WTC11 (cell line): ENCODE data around the gene KRTAP5-3. TPM values are rescaled to one million over a fixed set of nuclear protein-coding genes. Genes with fewer than 3 reads are reported as not detected.

Source experiments
- ELF4 ChIP-seq: sonication (generic); formaldehyde crosslinking; IDR thresholded peaks from 2 replicates; pipeline ENCODE4 v1.8.1; 2022; ENCODE audit warnings: low read depth, mild to moderate bottlenecking, moderate library complexity, missing genetic modification reagents
- EMX1 ChIP-seq: fragments of 250-450 bp; sonication (Bioruptor Pico); IDR thresholded peaks from 2 replicates; pipeline ENCODE4 v1.8.0; 2021; ENCODE audit warnings: mild to moderate bottlenecking
- ESRRA ChIP-seq: sonication (generic); formaldehyde crosslinking; IDR thresholded peaks from 2 replicates; pipeline ENCODE4 v1.8.1; 2022; ENCODE audit warnings: mild to moderate bottlenecking, missing genetic modification reagents, borderline replicate concordance
- FOXP1 ChIP-seq: sonication (generic); formaldehyde crosslinking; IDR thresholded peaks from 2 replicates; pipeline ENCODE4 v1.8.0; 2022; ENCODE audit warnings: missing genetic modification reagents, mild to moderate bottlenecking, moderate library complexity, borderline replicate concordance
- GRHL2 ChIP-seq: fragments of 250-450 bp; sonication (Bioruptor Pico); IDR thresholded peaks from 2 replicates; pipeline ENCODE4 v1.8.0; 2022; ENCODE audit warnings: mild to moderate bottlenecking, moderate library complexity; ENCODE audit not compliant: insufficient replicate concordance, severe bottlenecking
- GTF2I ChIP-seq: fragments of 250-450 bp; sonication (Bioruptor Pico); conservative IDR thresholded peaks from 2 replicates; pipeline ENCODE4 v1.4.0; 2021; ENCODE audit warnings: mild to moderate bottlenecking
- IRF2 ChIP-seq: sonication (generic); formaldehyde crosslinking; IDR thresholded peaks from 2 replicates; pipeline ENCODE4 v1.8.0; 2022; ENCODE audit warnings: low read depth, missing genetic modification reagents, borderline replicate concordance
- SMAD4 ChIP-seq: sonication (generic); formaldehyde crosslinking; IDR thresholded peaks from 2 replicates; pipeline ENCODE4 v1.8.0; 2022; ENCODE audit warnings: mild to moderate bottlenecking, missing genetic modification reagents
- SP1 ChIP-seq: sonication (generic); formaldehyde crosslinking; conservative IDR thresholded peaks from 2 replicates; pipeline ENCODE4 v1.8.1; 2022; ENCODE audit warnings: missing genetic modification reagents
- TCF7 ChIP-seq: sonication (generic); formaldehyde crosslinking; IDR thresholded peaks from 2 replicates; pipeline ENCODE4 v1.8.0; 2022; ENCODE audit warnings: mild to moderate bottlenecking, low read depth, missing genetic modification reagents, moderate library complexity
- total RNA-seq: library from RNA; stranded (reverse); gene quantifications from 3 replicates; pipeline ENCODE4 v1.2.3, GENCODE V29; 2021
- TF ChIP-seq, protein P1 (sequence below): fragments of 200-600 bp; IDR thresholded peaks from 2 replicates; pipeline ENCODE4 v1.8.0; 2022; ENCODE audit warnings: antibody characterized with exemption
- TF ChIP-seq, protein P2 (sequence below): sonication (generic); formaldehyde crosslinking; IDR thresholded peaks from 2 replicates; pipeline ENCODE4 v1.8.1; 2023; ENCODE audit warnings: mild to moderate bottlenecking, moderate library complexity, missing genetic modification reagents
- TF ChIP-seq, protein P3 (sequence below): sonication (generic); formaldehyde crosslinking; IDR thresholded peaks from 2 replicates; pipeline ENCODE4 v1.8.1; 2023; ENCODE audit warnings: mild to moderate bottlenecking, missing genetic modification reagents, moderate library complexity
- TF ChIP-seq, protein P4 (sequence below): sonication (generic); formaldehyde crosslinking; IDR thresholded peaks from 2 replicates; pipeline ENCODE4 v1.8.1; 2023; ENCODE audit warnings: mild to moderate bottlenecking, missing genetic modification reagents, moderate library complexity
- TF ChIP-seq, protein P5 (sequence below): sonication (generic); formaldehyde crosslinking; IDR thresholded peaks from 2 replicates; pipeline ENCODE4 v1.8.0; 2023; ENCODE audit warnings: missing genetic modification reagents, mild to moderate bottlenecking, borderline replicate concordance
- TF ChIP-seq, protein P6 (sequence below): sonication (generic); formaldehyde crosslinking; IDR thresholded peaks from 2 replicates; pipeline ENCODE4 v1.8.0; 2022; ENCODE audit warnings: mild to moderate bottlenecking, missing genetic modification reagents
- TF ChIP-seq, protein P7 (sequence below): sonication (generic); formaldehyde crosslinking; conservative IDR thresholded peaks from 2 replicates; pipeline ENCODE4 v1.8.1; 2023; ENCODE audit warnings: mild to moderate bottlenecking, low read depth, missing genetic modification reagents, moderate library complexity
- TF ChIP-seq, protein P8 (sequence below): sonication (generic); formaldehyde crosslinking; IDR thresholded peaks from 2 replicates; pipeline ENCODE4 v1.8.0; 2022; ENCODE audit warnings: missing genetic modification reagents

The KRTAP5-3 gene
- total RNA-seq, 1 experiment from 2014 or later = not detected

DNA sequence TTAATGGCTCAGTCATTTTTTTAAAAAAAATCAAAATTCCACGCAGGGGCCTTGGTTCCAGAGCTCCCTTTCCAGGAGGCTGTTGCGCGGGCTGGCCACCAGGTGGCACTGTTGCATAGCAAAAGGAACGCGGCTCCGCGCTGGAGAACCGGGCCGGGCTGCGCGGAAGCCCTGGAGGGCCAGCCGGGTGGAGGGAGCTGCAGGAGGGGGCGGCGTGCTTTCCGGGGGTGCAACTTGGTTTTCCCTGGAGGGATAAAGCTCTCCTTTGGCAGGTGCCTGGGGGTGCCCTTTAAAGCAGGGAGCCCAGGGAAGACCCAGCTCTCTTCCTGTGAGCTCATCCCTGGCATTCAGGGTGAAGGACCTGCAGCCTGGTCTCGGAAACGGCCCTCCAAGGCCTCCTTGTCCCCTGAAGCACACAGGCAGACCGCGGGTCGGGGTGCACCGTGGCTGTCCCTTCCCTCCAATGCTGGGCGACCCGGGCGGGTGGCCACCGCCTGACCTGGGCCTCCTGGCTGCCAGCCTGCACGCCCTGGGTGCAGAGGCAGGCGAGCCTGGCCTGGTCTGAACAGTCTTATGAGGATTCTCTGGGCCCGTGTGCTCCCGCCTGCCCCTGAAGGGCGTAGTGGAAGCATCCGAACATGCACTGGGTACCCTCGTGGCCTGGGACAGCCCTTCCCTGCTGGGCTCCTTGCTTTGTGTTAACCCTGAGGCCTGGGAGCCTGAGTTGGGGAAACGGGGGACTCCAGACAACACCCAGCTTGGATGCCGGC, 44.7 kb upstream of the KRTAP5-3 start (continued):
- TF ChIP-seq, protein P1, sequence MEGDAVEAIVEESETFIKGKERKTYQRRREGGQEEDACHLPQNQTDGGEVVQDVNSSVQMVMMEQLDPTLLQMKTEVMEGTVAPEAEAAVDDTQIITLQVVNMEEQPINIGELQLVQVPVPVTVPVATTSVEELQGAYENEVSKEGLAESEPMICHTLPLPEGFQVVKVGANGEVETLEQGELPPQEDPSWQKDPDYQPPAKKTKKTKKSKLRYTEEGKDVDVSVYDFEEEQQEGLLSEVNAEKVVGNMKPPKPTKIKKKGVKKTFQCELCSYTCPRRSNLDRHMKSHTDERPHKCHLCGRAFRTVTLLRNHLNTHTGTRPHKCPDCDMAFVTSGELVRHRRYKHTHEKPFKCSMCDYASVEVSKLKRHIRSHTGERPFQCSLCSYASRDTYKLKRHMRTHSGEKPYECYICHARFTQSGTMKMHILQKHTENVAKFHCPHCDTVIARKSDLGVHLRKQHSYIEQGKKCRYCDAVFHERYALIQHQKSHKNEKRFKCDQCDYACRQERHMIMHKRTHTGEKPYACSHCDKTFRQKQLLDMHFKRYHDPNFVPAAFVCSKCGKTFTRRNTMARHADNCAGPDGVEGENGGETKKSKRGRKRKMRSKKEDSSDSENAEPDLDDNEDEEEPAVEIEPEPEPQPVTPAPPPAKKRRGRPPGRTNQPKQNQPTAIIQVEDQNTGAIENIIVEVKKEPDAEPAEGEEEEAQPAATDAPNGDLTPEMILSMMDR = peak; percentile 99
- TF ChIP-seq, protein P2, sequence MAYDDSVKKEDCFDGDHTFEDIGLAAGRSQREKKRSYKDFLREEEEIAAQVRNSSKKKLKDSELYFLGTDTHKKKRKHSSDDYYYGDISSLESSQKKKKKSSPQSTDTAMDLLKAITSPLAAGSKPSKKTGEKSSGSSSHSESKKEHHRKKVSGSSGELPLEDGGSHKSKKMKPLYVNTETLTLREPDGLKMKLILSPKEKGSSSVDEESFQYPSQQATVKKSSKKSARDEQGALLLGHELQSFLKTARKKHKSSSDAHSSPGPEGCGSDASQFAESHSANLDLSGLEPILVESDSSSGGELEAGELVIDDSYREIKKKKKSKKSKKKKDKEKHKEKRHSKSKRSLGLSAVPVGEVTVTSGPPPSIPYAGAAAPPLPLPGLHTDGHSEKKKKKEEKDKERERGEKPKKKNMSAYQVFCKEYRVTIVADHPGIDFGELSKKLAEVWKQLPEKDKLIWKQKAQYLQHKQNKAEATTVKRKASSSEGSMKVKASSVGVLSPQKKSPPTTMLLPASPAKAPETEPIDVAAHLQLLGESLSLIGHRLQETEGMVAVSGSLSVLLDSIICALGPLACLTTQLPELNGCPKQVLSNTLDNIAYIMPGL (CRISPR knock-in tag) = peak; percentile 45; the same call in 1 of the 2 replicates
- TF ChIP-seq, protein P3, sequence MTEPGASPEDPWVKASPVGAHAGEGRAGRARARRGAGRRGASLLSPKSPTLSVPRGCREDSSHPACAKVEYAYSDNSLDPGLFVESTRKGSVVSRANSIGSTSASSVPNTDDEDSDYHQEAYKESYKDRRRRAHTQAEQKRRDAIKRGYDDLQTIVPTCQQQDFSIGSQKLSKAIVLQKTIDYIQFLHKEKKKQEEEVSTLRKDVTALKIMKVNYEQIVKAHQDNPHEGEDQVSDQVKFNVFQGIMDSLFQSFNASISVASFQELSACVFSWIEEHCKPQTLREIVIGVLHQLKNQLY (CRISPR knock-in tag) = no peak
- TF ChIP-seq, protein P4, sequence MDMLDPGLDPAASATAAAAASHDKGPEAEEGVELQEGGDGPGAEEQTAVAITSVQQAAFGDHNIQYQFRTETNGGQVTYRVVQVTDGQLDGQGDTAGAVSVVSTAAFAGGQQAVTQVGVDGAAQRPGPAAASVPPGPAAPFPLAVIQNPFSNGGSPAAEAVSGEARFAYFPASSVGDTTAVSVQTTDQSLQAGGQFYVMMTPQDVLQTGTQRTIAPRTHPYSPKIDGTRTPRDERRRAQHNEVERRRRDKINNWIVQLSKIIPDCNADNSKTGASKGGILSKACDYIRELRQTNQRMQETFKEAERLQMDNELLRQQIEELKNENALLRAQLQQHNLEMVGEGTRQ = no peak
- TF ChIP-seq, protein P5, sequence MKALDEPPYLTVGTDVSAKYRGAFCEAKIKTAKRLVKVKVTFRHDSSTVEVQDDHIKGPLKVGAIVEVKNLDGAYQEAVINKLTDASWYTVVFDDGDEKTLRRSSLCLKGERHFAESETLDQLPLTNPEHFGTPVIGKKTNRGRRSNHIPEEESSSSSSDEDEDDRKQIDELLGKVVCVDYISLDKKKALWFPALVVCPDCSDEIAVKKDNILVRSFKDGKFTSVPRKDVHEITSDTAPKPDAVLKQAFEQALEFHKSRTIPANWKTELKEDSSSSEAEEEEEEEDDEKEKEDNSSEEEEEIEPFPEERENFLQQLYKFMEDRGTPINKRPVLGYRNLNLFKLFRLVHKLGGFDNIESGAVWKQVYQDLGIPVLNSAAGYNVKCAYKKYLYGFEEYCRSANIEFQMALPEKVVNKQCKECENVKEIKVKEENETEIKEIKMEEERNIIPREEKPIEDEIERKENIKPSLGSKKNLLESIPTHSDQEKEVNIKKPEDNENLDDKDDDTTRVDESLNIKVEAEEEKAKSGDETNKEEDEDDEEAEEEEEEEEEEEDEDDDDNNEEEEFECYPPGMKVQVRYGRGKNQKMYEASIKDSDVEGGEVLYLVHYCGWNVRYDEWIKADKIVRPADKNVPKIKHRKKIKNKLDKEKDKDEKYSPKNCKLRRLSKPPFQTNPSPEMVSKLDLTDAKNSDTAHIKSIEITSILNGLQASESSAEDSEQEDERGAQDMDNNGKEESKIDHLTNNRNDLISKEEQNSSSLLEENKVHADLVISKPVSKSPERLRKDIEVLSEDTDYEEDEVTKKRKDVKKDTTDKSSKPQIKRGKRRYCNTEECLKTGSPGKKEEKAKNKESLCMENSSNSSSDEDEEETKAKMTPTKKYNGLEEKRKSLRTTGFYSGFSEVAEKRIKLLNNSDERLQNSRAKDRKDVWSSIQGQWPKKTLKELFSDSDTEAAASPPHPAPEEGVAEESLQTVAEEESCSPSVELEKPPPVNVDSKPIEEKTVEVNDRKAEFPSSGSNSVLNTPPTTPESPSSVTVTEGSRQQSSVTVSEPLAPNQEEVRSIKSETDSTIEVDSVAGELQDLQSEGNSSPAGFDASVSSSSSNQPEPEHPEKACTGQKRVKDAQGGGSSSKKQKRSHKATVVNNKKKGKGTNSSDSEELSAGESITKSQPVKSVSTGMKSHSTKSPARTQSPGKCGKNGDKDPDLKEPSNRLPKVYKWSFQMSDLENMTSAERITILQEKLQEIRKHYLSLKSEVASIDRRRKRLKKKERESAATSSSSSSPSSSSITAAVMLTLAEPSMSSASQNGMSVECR = no peak
- TF ChIP-seq EMX1 (CRISPR knock-in tag) = no peak
- no peak for TF ChIP-seq TCF7
- TF ChIP-seq SMAD4 (CRISPR knock-in tag) = no peak
- no peak for TF ChIP-seq ELF4
- TF ChIP-seq, protein P6, sequence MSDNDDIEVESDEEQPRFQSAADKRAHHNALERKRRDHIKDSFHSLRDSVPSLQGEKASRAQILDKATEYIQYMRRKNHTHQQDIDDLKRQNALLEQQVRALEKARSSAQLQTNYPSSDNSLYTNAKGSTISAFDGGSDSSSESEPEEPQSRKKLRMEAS (CRISPR knock-in tag) = peak; percentile 52; the same call in 1 of the 2 replicates
- no peak for TF ChIP-seq IRF2
- TF ChIP-seq GRHL2 (CRISPR knock-in tag) = no peak
- TF ChIP-seq ESRRA = no peak
- TF ChIP-seq FOXP1 = no peak
- TF ChIP-seq, protein P7, sequence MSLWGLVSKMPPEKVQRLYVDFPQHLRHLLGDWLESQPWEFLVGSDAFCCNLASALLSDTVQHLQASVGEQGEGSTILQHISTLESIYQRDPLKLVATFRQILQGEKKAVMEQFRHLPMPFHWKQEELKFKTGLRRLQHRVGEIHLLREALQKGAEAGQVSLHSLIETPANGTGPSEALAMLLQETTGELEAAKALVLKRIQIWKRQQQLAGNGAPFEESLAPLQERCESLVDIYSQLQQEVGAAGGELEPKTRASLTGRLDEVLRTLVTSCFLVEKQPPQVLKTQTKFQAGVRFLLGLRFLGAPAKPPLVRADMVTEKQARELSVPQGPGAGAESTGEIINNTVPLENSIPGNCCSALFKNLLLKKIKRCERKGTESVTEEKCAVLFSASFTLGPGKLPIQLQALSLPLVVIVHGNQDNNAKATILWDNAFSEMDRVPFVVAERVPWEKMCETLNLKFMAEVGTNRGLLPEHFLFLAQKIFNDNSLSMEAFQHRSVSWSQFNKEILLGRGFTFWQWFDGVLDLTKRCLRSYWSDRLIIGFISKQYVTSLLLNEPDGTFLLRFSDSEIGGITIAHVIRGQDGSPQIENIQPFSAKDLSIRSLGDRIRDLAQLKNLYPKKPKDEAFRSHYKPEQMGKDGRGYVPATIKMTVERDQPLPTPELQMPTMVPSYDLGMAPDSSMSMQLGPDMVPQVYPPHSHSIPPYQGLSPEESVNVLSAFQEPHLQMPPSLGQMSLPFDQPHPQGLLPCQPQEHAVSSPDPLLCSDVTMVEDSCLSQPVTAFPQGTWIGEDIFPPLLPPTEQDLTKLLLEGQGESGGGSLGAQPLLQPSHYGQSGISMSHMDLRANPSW (CRISPR knock-in tag) = no peak
- TF ChIP-seq, protein P8, sequence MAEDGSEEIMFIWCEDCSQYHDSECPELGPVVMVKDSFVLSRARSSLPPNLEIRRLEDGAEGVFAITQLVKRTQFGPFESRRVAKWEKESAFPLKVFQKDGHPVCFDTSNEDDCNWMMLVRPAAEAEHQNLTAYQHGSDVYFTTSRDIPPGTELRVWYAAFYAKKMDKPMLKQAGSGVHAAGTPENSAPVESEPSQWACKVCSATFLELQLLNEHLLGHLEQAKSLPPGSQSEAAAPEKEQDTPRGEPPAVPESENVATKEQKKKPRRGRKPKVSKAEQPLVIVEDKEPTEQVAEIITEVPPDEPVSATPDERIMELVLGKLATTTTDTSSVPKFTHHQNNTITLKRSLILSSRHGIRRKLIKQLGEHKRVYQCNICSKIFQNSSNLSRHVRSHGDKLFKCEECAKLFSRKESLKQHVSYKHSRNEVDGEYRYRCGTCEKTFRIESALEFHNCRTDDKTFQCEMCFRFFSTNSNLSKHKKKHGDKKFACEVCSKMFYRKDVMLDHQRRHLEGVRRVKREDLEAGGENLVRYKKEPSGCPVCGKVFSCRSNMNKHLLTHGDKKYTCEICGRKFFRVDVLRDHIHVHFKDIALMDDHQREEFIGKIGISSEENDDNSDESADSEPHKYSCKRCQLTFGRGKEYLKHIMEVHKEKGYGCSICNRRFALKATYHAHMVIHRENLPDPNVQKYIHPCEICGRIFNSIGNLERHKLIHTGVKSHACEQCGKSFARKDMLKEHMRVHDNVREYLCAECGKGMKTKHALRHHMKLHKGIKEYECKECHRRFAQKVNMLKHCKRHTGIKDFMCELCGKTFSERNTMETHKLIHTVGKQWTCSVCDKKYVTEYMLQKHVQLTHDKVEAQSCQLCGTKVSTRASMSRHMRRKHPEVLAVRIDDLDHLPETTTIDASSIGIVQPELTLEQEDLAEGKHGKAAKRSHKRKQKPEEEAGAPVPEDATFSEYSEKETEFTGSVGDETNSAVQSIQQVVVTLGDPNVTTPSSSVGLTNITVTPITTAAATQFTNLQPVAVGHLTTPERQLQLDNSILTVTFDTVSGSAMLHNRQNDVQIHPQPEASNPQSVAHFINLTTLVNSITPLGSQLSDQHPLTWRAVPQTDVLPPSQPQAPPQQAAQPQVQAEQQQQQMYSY (CRISPR knock-in tag) = peak; percentile 79
- TF ChIP-seq SP1 = no peak
- no peak for TF ChIP-seq GTF2I (CRISPR knock-in tag)
